ENCODE results near the gene SLC32A1. TPM values are rescaled to one million over a fixed set of nuclear protein-coding genes. Genes with fewer than 3 reads are reported as not detected.

The SLC32A1 gene
- total and polyA plus RNA-seq, 2 donors (not counting 1 experiment from before 2014, with no cell fraction given) = not detected

GRCh38 chr20:38755324-38755910 lies 31.1 kb downstream of the SLC32A1 start:
- H3K9ac ChIP-seq (ENCODE audit: insufficient read depth, low read length) = no peak overlapping the region
- no peaks in the 10 kb centered on the region for H3K9me3 ChIP-seq (ENCODE audit: control insufficient read depth, insufficient read depth, low read depth, low read length)
- H2AFZ ChIP-seq (ENCODE audit: low read length) = no peak overlapping the region
- H3K27ac ChIP-seq (ENCODE audit: insufficient read depth, low read length) = no peak overlapping the region
- no peak overlapping the region for H3K4me2 ChIP-seq (ENCODE audit: extremely low read depth, insufficient read depth, low read length)
- H4K20me1 ChIP-seq (ENCODE audit: control insufficient read depth, extremely low read depth, insufficient read depth, low read length) = no peaks in the 10 kb centered on the region
- H3K79me2 ChIP-seq (ENCODE audit: control insufficient read depth, insufficient read depth, low read length) = no peaks in the 10 kb centered on the region
- TF ChIP-seq CTCF (conservative IDR thresholded peaks at IDR 0.05 in 1 of 2, IDR thresholded peaks at IDR 0.05 in 1 of 2; ENCODE audit: low read depth in 1 of 2, low read length in 2 of 2) (no peak), EZH2 (IDR thresholded peaks at IDR 0.05; ENCODE audit: low read length, missing control alignments) (no peak)
- peaks cover 5% of the 10 kb centered on the region for H3K36me3 ChIP-seq (ENCODE audit: control insufficient read depth, insufficient read depth, low read length)
- no peak for DNase-seq (ENCODE audit: low read depth in 2 of 2)
- H3K4me1 ChIP-seq (ENCODE audit: control insufficient read depth, extremely low read depth, insufficient read depth, low read length) = no peaks in the 10 kb centered on the region
- no peaks in the 10 kb centered on the region for H3K27me3 ChIP-seq (ENCODE audit: control insufficient read depth, insufficient read depth, low read length)
- H3K4me3 ChIP-seq (replicated peaks in 1 of 4; ENCODE audit: control extremely low read depth in 1 of 4, insufficient read depth in 1 of 4, low read depth in 3 of 4, low read length in 4 of 4) = no peak overlapping the region

DNA sequence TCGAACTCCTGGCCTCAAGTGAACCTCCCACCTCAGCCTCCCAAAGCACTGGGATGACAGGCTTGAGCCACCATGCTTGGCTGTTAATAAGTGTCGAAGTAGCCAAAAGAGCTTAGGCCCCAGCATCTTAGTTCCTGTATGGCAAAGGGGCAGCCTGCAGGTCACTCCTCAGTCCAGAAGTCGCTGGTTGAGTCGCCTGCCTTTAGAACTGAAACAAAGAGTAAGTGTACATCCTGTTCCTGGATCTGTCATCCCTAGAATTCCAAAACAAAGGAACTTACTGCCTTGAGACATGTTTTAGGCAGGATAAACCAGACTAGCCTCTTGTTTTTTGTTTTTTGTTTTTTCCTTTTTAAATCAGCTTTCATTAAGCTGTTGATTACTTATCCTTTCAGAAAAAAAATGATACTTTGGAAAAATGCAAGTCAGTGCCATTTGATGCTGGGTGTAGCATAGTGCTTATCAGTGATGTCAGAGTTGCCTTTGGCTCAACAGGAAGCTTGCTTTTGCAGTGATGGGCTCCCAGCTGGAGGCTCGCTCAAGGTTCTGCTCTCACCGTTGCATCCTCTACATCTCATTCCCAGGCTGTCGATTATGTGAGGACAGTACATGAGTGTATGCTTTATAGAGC lies 33.0 kb downstream of the SLC32A1 start:
- TF ChIP-seq EZH2 (IDR thresholded peaks at IDR 0.05; ENCODE audit: low read length, missing control alignments) (no peak), CTCF (conservative IDR thresholded peaks at IDR 0.05 in 1 of 2, IDR thresholded peaks at IDR 0.05 in 1 of 2; ENCODE audit: low read depth in 1 of 2, low read length in 2 of 2) (no peak)
- Histone ChIP-seq H3K9ac (ENCODE audit: insufficient read depth, low read length) (no peak overlapping the region), H2AFZ (ENCODE audit: low read length) (no peak overlapping the region), H3K4me2 (ENCODE audit: extremely low read depth, insufficient read depth, low read length) (no peak overlapping the region), H3K27me3 (ENCODE audit: control insufficient read depth, insufficient read depth, low read length) (no peaks in the 10 kb centered on the region), H3K27ac (ENCODE audit: insufficient read depth, low read length) (no peak overlapping the region), H3K4me3 (replicated peaks in 1 of 4; ENCODE audit: control extremely low read depth in 1 of 4, insufficient read depth in 1 of 4, low read depth in 3 of 4, low read length in 4 of 4) (no peak overlapping the region), H4K20me1 (ENCODE audit: control insufficient read depth, extremely low read depth, insufficient read depth, low read length) (no peaks in the 10 kb centered on the region), H3K36me3 (ENCODE audit: control insufficient read depth, insufficient read depth, low read length) (peaks cover 4% of the 10 kb centered on the region), H3K9me3 (ENCODE audit: control insufficient read depth, insufficient read depth, low read depth, low read length) (no peaks in the 10 kb centered on the region), H3K79me2 (ENCODE audit: control insufficient read depth, insufficient read depth, low read length) (no peaks in the 10 kb centered on the region), H3K4me1 (ENCODE audit: control insufficient read depth, extremely low read depth, insufficient read depth, low read length) (no peaks in the 10 kb centered on the region)
- no peak for DNase-seq (ENCODE audit: low read depth in 2 of 2)

GRCh38 chr20:38759106-38759505 lies 34.8 kb downstream of the SLC32A1 start:
- Histone ChIP-seq H3K79me2 (ENCODE audit: control insufficient read depth, insufficient read depth, low read length) (no peaks in the 10 kb centered on the region), H4K20me1 (ENCODE audit: control insufficient read depth, extremely low read depth, insufficient read depth, low read length) (no peaks in the 10 kb centered on the region), H3K9me3 (ENCODE audit: control insufficient read depth, insufficient read depth, low read depth, low read length) (no peaks in the 10 kb centered on the region), H3K4me1 (ENCODE audit: control insufficient read depth, extremely low read depth, insufficient read depth, low read length) (no peaks in the 10 kb centered on the region), H3K36me3 (ENCODE audit: control insufficient read depth, insufficient read depth, low read length) (peaks cover 4% of the 10 kb centered on the region), H3K4me3 (replicated peaks in 1 of 4; ENCODE audit: control extremely low read depth in 1 of 4, insufficient read depth in 1 of 4, low read depth in 3 of 4, low read length in 4 of 4) (no peak overlapping the region), H3K27ac (ENCODE audit: insufficient read depth, low read length) (no peak overlapping the region), H2AFZ (ENCODE audit: low read length) (no peak overlapping the region), H3K9ac (ENCODE audit: insufficient read depth, low read length) (no peak overlapping the region), H3K27me3 (ENCODE audit: control insufficient read depth, insufficient read depth, low read length) (no peaks in the 10 kb centered on the region), H3K4me2 (ENCODE audit: extremely low read depth, insufficient read depth, low read length) (no peak overlapping the region)
- no peak for DNase-seq (ENCODE audit: low read depth in 2 of 2)
- TF ChIP-seq CTCF (conservative IDR thresholded peaks at IDR 0.05 in 1 of 2, IDR thresholded peaks at IDR 0.05 in 1 of 2; ENCODE audit: low read depth in 1 of 2, low read length in 2 of 2) (no peak), EZH2 (IDR thresholded peaks at IDR 0.05; ENCODE audit: low read length, missing control alignments) (no peak)

Measured in fibroblast of lung (primary cell).